Stimulated activated CD4-positive, alpha-beta T cell treated with anti-CD3 and anti-CD28 coated beads, Interleukin-12 subunit alpha, Interleukin-12 subunit beta, amount 100 ng/mL, for 48 hours (primary cell): ENCODE data around the gene CCM2.

Source experiments
- DNase-seq, 3 donors: peaks; one replicate each; pipeline ENCODE4 v3.0.0-alpha.2; 2020; ENCODE audit warnings: low read depth in 2 of 3, low spot score in 1 of 3

Gene CCM2

DNA sequence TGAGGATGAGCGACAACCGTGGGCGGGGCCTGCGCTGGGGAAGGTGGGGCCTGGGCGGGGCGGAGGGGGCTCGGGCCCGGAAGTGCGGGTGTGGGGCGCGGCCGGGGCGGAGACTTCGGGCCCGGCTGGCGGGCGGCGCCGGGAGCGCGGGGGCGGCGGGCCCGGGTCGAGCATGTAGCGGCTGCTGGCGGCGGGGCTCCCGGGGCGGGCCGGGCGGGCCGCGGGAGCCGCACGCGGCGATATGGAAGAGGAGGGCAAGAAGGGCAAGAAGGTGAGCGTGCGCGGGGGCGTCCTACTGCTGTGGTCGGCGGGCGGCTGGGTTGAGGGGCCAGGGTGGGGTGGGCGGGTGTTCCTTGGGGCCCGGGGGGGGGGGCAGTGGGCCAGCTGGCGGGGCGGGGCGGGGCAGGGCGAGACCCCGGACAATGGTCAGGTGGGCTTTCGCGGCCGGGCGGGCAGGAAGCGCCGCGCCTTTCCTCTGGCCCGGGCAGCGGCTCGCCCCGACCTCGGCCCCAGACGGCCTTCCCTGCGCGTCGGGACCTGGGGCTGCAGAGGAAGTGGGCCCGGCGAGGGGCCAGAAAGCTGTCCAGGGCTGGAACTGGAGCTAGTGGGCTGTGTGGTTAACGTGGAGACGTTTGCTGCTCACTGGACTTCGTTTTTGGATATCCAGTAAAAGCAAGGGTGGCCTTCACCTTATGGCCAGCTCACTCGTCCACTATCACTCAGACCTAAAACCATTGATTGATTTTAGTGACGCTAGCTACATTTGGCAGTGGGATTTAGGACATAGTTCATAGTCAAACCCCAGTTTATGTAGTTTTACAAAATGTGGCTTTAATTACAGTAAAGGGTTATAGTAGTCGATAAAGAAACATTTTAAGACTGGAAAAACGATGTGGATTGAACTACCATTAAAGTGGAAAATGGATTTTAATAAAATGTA, at the start of gene CCM2:
Gene CCM2 (plus strand): TSS at position 109 of the 940 bp plus-strand sequence. CDS start 133 bp downstream, at position 242.
- no peak for DNase-seq

DNA sequence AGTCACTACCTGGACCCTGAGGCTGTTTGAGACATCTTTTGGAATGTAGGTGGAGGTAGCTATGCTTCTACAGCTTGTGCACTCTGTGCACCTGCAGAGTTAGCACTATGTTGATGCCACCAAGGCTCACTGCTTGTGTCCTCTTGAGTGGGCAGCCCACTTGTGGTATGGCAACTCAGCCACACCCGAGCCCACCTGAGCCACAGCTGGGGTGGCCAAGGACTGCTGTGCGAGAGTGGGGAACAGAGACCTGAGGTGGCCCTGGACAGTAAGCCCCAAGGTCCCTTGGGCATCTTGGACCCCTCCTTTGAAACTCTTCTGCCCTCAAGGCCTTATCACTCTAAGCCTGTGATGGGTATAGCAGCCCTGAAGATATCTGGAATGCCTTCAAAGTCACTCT, 46.8 kb upstream of the CCM2 start:
- DNase-seq = no peak

- no peak for DNase-seq
These were observed 44.3 kb upstream of the CCM2 start for GRCh38 chr7:44955733-44956132.

GRCh38 chr7:44956157-44956766, 43.7 kb upstream of the CCM2 start:
- DNase-seq = no peak

- DNase-seq = no peak
These were observed 41.2 kb upstream of the CCM2 start for GRCh38 chr7:44958645-44959344.

- no peak for DNase-seq
These were observed 40.5 kb upstream of the CCM2 start for GRCh38 chr7:44959433-44959951.

DNA sequence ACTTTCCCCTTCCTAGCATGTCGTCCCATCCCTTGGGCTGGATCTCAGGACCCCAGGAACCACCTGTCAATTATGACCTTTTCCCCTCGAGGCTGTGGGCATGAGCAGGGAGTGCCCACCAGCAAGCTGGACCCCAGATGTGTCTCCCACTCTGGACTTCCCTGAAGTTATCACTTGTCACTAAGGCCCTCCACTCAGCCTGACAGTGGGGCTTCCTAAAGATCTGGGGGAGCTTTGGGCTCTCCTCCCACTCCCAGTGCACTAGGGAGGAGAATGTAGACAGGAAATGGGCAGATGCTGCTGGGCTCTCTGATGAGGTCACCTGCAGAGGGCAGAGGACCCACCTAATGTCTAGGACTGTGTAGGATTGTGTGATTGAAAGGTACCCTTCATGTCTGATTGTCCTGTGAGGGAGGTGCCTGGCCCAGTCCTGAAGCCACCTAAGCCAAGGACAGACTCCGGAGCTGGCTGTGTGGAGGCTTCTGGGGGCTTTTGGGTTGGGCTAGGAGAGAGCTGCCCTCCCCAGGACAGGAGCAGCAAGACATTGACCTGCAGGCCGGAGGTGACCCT, 39.9 kb upstream of the CCM2 start:
- DNase-seq = no peak

GRCh38 chr7:44961844-44962482, 38.0 kb upstream of the CCM2 start:
- no peak for DNase-seq

DNA sequence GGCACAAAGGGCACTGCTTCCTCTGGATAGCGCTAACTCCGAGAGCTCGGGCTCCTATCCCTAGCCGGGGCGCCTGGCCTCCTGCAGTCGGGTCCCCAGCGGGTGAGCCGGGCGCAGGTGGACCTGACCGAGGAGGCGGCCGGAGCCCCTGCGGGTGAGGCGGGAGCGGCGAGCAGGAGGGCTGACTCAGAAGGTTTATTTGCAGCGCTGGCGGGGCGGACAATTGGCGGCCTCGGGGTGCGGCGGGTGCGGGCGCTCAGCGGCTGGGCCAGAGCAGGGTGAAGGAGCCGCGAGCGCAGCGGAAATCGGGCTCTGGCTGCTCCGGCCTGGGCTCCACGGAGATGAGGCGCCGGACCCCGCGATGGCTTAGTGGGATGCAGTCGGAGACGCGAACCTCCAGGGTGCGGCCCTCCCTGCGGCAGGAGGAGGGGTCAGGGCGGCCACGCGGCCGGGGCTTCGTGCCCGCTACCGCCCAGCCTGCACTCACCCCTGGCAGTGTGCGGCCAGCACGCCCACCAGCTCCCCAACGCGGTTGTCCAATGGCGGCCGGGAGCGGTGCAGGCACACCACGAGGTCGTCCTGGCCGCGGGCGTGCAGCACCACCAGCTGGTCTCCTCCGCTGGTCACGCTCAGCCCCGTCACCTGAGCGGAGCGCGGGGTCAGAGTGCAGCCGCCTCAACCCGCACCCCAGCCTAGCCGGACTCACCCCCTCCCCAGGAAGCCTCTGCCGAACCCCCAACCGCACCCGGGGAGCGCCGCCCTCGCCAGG, 37.3 kb upstream of the CCM2 start:
- no peak for DNase-seq

DNA sequence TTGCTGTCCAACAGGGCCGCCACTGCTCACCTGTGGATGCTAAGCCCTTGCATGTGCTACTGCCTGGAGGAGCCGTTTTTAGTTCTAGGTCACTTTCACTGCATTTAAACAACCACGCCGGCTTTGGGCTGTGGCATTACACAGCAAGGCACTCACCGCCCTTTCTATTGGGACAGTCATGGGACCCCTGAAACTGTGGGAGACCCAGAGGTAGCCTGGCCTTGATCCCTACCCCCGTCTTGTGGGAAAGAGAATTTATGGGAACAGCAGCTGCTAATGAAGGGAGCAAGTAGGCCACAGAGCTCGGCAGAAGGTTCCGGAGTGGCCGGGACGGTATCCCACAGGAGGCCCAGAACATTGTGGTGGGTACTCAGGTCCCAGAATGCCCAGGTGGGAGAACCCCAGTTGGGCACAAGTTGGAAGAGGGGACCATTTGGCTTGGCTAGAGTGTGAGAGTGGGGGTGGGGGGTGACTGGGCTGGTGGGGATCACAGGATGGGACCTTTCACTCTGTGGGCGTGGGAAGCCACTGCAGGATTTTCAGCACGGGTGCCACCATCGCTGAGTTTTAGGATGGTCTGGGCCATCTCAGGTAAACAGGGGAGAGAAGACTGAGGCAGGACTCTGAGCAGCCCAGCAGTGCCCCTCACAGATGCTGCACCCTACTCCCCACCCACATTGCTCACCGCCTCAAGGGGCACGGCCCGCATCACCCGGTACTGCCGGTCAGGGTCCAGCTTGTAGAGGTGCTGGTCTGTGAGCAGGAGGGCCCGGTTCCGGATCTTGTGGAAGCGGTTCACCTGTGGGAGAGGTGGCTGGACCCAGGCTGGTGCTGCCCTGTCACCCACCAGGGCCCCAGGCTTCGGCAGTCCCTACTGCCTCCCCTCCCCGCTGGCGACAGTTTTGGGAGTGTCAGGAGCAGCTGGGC, 36.4 kb upstream of the CCM2 start:
- no peak for DNase-seq

DNA sequence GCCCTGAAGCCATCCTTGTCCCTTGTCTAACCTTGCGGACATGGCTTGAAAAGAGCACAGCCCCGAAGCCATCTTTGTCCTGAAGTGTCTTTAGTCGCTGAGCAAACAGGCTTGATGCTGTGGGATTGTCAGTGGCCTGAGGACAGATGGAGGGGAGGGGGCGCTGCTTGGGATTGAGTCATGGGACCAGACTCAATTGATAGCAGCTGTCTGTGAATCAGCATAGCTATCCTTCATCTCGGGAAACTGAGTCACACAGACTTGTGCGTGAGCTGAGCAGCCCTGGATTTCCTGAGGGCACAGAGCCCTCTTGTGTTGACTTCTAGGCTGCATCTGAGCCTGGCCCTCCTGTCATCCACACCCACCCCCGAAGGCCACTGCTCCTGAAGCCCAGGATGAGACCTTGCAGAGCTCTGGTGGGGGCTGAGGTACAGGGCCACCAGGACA, 35.6 kb upstream of the CCM2 start:
- DNase-seq = no peak

DNA sequence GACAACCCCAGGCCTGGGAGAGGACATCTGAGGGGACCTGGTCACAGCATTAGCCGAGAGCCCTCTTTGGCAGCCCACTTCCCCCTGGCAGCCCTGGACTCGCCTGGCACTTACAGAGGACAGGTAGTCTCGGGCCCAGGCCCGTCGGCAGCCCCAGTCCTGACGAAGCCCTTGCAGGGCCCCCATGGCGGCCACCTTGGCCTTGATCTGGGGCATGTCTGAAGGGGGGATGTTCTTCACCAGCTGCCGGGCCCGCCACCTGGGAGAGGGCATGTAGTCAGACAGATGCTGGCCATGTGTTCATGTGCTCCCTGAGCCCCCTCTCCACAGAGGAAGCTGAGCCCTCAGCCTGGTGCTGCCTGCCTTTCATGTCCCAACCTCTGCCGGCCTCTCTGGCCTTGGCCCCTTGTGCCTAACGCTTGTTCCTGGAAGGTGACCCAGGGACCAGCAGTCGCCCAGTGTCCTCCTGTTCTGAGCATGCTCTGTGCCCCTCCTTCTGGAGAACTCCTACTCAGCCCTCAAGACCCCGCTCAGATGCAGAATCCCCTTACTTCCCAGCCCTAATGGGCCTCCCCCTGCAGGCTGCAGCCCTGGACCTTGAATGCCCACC, 35.1 kb upstream of the CCM2 start:
- DNase-seq = no peak

DNA sequence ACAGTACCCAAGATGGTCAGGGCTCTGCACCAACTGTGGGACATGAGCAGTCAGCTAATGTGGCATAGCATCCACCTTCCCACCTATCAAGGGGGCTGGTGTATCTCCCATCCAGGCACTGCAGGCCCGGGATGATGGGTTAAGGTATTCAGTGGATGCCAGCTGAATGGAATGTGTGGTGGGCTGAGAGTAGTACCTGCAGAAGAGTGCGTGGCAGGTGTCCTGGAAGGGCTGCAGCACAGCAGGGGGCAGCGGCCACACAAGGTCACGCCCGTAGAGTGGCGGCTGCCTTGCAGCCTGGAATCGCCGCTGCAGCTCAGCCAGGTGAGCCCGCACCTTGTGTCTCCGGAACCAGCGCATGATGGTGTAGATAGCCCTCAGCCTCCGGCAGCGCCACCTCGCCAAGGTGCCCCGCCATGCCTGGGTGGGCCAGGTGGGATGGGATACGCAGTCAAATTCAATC, 34.5 kb upstream of the CCM2 start:
- no peak for DNase-seq

GRCh38 chr7:44965937-44966730, 33.9 kb upstream of the CCM2 start:
- no peak for DNase-seq

DNA sequence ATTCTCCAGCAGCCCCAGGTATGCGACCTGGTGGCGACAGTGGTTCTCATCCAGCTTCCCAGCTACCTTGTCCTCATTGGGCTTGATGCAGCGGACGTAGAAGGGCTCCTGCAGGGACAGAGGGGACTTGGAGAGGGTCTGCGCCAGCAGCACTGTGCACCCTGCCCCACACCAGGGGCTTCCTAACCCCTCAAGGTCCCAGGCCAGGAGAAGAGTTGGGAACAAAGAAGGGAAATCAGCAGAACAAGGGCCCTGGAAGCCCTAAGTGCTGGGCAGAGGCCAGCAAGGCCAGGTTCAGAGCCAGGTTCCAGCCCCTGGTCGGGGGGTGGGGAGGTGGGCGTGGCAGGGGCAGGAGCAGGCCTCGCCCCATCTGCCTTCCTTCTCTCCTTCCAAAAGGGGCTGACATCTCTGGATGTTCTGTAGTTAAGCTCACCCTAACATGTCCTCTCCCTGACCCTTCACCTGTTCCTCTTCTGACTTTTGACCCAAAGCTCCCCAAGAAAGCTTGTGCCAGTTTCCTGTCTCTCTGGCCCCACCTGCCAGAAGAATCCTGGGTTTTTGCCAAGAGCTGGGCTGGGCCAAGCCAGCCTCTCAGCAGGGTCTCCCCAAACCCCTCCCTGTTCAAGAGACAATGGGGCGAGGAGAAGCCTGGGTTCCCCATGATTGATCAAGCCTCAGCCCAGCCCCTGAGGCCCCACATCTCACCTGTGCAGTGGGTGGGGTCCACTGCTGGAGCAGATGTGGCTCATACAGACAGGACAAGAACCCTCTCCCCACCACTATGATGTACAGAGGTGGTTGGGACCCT, 33.1 kb upstream of the CCM2 start:
- no peak for DNase-seq

GRCh38 chr7:44967571-44968446, 32.2 kb upstream of the CCM2 start:
- DNase-seq = no peak
